ENCODE data around the gene RIPOR3.
A peak's percentile ranks its signal among the peaks of the same experiment; 100 is the strongest.

RIPOR3 gene

GRCh38 chr20:50563133-50563944 is 128.0 kb downstream of the RIPOR3 start:
- ATAC-seq (ENCODE audit: low read depth) (no peak), DNase-seq (ENCODE audit: low spot score) (no peak)
- Histone ChIP-seq H3K27ac (ENCODE audit: poor library complexity, severe bottlenecking) (peak overlapping the region; percentile 93), H3K9me3 (ENCODE audit: severe bottlenecking) (no peaks in the 10 kb centered on the region), H3K4me3 (ENCODE audit: severe bottlenecking) (no peak overlapping the region), H3K27me3 (ENCODE audit: insufficient read depth, poor library complexity, severe bottlenecking) (no peaks in the 10 kb centered on the region), H3K4me1 (ENCODE audit: insufficient read depth, poor library complexity, severe bottlenecking) (peaks cover 36% of the 10 kb centered on the region), H3K36me3 (ENCODE audit: low read depth) (peaks cover 82% of the 10 kb centered on the region)
- no peak for TF ChIP-seq CTCF (IDR thresholded peaks at IDR 0.05; ENCODE audit: poor library complexity, severe bottlenecking)

GRCh38 chr20:50562262-50562701 is 129.1 kb downstream of the RIPOR3 start:
- Histone ChIP-seq H3K9me3 (ENCODE audit: severe bottlenecking) (no peaks in the 10 kb centered on the region), H3K27ac (ENCODE audit: poor library complexity, severe bottlenecking) (peak overlapping the region; percentile 93), H3K4me3 (ENCODE audit: severe bottlenecking) (no peak overlapping the region), H3K36me3 (ENCODE audit: low read depth) (peaks cover 76% of the 10 kb centered on the region), H3K4me1 (ENCODE audit: insufficient read depth, poor library complexity, severe bottlenecking) (peaks cover 43% of the 10 kb centered on the region), H3K27me3 (ENCODE audit: insufficient read depth, poor library complexity, severe bottlenecking) (no peaks in the 10 kb centered on the region)
- DNase-seq (ENCODE audit: low spot score), result no peak
- no peak for ATAC-seq (ENCODE audit: low read depth)
- TF ChIP-seq CTCF (IDR thresholded peaks at IDR 0.05; ENCODE audit: poor library complexity, severe bottlenecking), result no peak

GRCh38 chr20:50561379-50562078 is 129.8 kb downstream of the RIPOR3 start:
- DNase-seq (ENCODE audit: low spot score) (no peak), ATAC-seq (ENCODE audit: low read depth) (peak; percentile 86)
- H3K9me3 ChIP-seq (ENCODE audit: severe bottlenecking), result no peaks in the 10 kb centered on the region
- peaks cover 43% of the 10 kb centered on the region for H3K4me1 ChIP-seq (ENCODE audit: insufficient read depth, poor library complexity, severe bottlenecking)
- H3K4me3 ChIP-seq (ENCODE audit: severe bottlenecking), result no peak overlapping the region
- peak overlapping the region; percentile 93 for H3K27ac ChIP-seq (ENCODE audit: poor library complexity, severe bottlenecking)
- no peaks in the 10 kb centered on the region for H3K27me3 ChIP-seq (ENCODE audit: insufficient read depth, poor library complexity, severe bottlenecking)
- no peak for TF ChIP-seq CTCF (IDR thresholded peaks at IDR 0.05; ENCODE audit: poor library complexity, severe bottlenecking)
- H3K36me3 ChIP-seq (ENCODE audit: low read depth), result peaks cover 74% of the 10 kb centered on the region

GRCh38 chr20:50560867-50561266 is 130.5 kb downstream of the RIPOR3 start:
- no peaks in the 10 kb centered on the region for H3K9me3 ChIP-seq (ENCODE audit: severe bottlenecking)
- H3K36me3 ChIP-seq (ENCODE audit: low read depth), result peaks cover 69% of the 10 kb centered on the region
- DNase-seq (ENCODE audit: low spot score) (no peak), ATAC-seq (ENCODE audit: low read depth) (no peak)
- H3K4me3 ChIP-seq (ENCODE audit: severe bottlenecking), result no peak overlapping the region
- TF ChIP-seq CTCF (IDR thresholded peaks at IDR 0.05; ENCODE audit: poor library complexity, severe bottlenecking), result no peak
- H3K27me3 ChIP-seq (ENCODE audit: insufficient read depth, poor library complexity, severe bottlenecking), result no peaks in the 10 kb centered on the region
- H3K4me1 ChIP-seq (ENCODE audit: insufficient read depth, poor library complexity, severe bottlenecking), result peaks cover 43% of the 10 kb centered on the region
- H3K27ac ChIP-seq (ENCODE audit: poor library complexity, severe bottlenecking), result peak overlapping the region; percentile 93
